K562 (cell line): ENCODE results near the gene WIPF2. TPM values are rescaled to one million over a fixed set of nuclear protein-coding genes. Genes with fewer than 3 reads are reported as not detected.

Experiments
- CCNT2 ChIP-seq: IDR thresholded peaks from 2 replicates; pipeline ENCODE4 v1.6.1; 2011; ENCODE audit warnings: borderline replicate concordance, low read depth, mild to moderate bottlenecking, moderate library complexity, mixed read lengths, low read length; ENCODE audit not compliant: insufficient read length; ENCODE audit errors: extremely low read depth
- CHAMP1 ChIP-seq: fragments of 450-650 bp; IDR thresholded peaks from 2 replicates; pipeline ENCODE4 v1.6.1; 2016; ENCODE audit warnings: mild to moderate bottlenecking
- CUX1 ChIP-seq: fragments of 200-800 bp; sonication (Bioruptor generic); IDR thresholded peaks from 2 replicates; pipeline ENCODE4 v1.6.1; 2016; ENCODE audit warnings: missing genetic modification characterization, missing compliant biosample characterization
- DNMT1 ChIP-seq: fragments of 450-650 bp; IDR thresholded peaks from 2 replicates; pipeline ENCODE4 v1.6.1; 2016; ENCODE audit warnings: antibody characterized with exemption, mild to moderate bottlenecking
- GTF2A2 ChIP-seq: IDR thresholded peaks from 2 replicates; pipeline ENCODE4 v1.6.1; 2016; ENCODE audit warnings: mild to moderate bottlenecking, missing genetic modification characterization, missing compliant biosample characterization
- HDAC6 ChIP-seq: IDR thresholded peaks from 2 replicates; pipeline ENCODE4 v1.6.1; 2012; ENCODE audit warnings: low read depth, mild to moderate bottlenecking, control low read depth, inconsistent platforms, low read length, moderate library complexity
- KAT7 ChIP-seq: sonication (generic); formaldehyde crosslinking; IDR thresholded peaks from 2 replicates; pipeline ENCODE4 v1.8.0; 2022; ENCODE audit warnings: missing genetic modification reagents, mild to moderate bottlenecking, borderline replicate concordance
- KLF1 ChIP-seq: fragments of 450-650 bp; IDR thresholded peaks from 2 replicates; pipeline ENCODE4 v1.6.1; 2016; ENCODE audit warnings: missing genetic modification characterization, missing compliant biosample characterization
- NR2C2 ChIP-seq, 2 experiments: fragments of 200-800 bp in 1 of 2; sonication (Bioruptor generic) in 1 of 2; sonication (generic) in 1 of 2; formaldehyde crosslinking in 1 of 2; IDR thresholded peaks; 2 replicates each; pipeline versions ENCODE4 v1.6.1 to v1.8.0; 2016 to 2022; ENCODE audit warnings: mild to moderate bottlenecking in 1 of 2, missing compliant biosample characterization in 1 of 2, missing genetic modification characterization in 1 of 2, missing genetic modification reagents in 1 of 2
- RB1 ChIP-seq: fragments of 450-650 bp; IDR thresholded peaks from 2 replicates; pipeline ENCODE4 v1.6.1; 2017; ENCODE audit warnings: low read depth, mild to moderate bottlenecking
- RFX1 ChIP-seq: fragments of 450-650 bp; IDR thresholded peaks from 2 replicates; pipeline ENCODE4 v1.6.1; 2016; ENCODE audit warnings: mild to moderate bottlenecking, moderate library complexity
- SIX5 ChIP-seq, 2 experiments: IDR thresholded peaks; 2 replicates each; pipeline ENCODE4 v1.6.1; 2011; ENCODE audit warnings: low read length in 2 of 2, borderline replicate concordance in 1 of 2, low read depth in 1 of 2, mild to moderate bottlenecking in 1 of 2, moderate library complexity in 1 of 2; ENCODE audit not compliant: insufficient read depth in 1 of 2
- SMARCB1 ChIP-seq: IDR thresholded peaks from 2 replicates; pipeline ENCODE4 v1.6.1; 2011; ENCODE audit warnings: improper control_type of control experiment, low read depth; ENCODE audit not compliant: insufficient read length
- ZBTB7A ChIP-seq: IDR thresholded peaks from 2 replicates; pipeline ENCODE4 v1.6.1; 2011; ENCODE audit warnings: low read depth, mild to moderate bottlenecking, low read length, moderate library complexity, borderline replicate concordance; ENCODE audit not compliant: control insufficient read depth
- ZNF133 ChIP-seq: fragments of 250-450 bp; sonication (Bioruptor Pico); IDR thresholded peaks from 2 replicates; pipeline ENCODE4 v1.4.0; 2020; ENCODE audit warnings: mild to moderate bottlenecking
- ZNF561 ChIP-seq: fragments of 450-650 bp; formaldehyde crosslinking; conservative IDR thresholded peaks from 2 replicates; pipeline ENCODE4 v1.4.0; 2020; ENCODE audit warnings: mild to moderate bottlenecking, moderate library complexity
- ZNF668 ChIP-seq: fragments of 250-450 bp; sonication (Bioruptor Pico); IDR thresholded peaks from 2 replicates; pipeline ENCODE4 v1.8.0; 2022; ENCODE audit warnings: mild to moderate bottlenecking, inconsistent platforms
- polyA plus RNA-seq, 8 experiments: library from polyadenylated mRNA; depleted of rRNA in 4 of 8; stranded (reverse) in 5 of 8; unstranded in 3 of 8; fragments of >200 nt; fragmentation: Nextera tagmentation in 2 of 8; fragmentation: Illumina TruSeq in 1 of 8; extraction: Ambion mirVana in 2 of 8; extraction: Trizol in 1 of 8; gene quantifications; 2 replicates each; pipeline versions ENCODE4 v1.2.1 to v1.2.3, GENCODE V29; 2011 to 2014; ENCODE audit warnings: inconsistent platforms in 1 of 8, missing spikeins in 1 of 8
- total RNA-seq, 7 experiments: library from RNA; depleted of rRNA in 6 of 7; stranded (reverse); fragments of >200 nt in 6 of 7; fragmentation: Illumina TruSeq in 2 of 7; extraction: Trizol in 2 of 7; gene quantifications; 2 replicates each; pipeline versions ENCODE4 v1.2.1 to v1.2.3, GENCODE V29; 2011 to 2021; ENCODE audit warnings: low replicate concordance in 1 of 7
- TF ChIP-seq, protein P1 (sequence below): fragments of 250-450 bp; sonication (Bioruptor Pico); IDR thresholded peaks from 2 replicates; pipeline ENCODE4 v1.5.0; 2020; ENCODE audit warnings: mild to moderate bottlenecking

Gene WIPF2
- total and polyA plus RNA-seq, 9 of the 15 experiments (the other 6 are each of a cell fraction or from before 2014, with no cell fraction given) = 3.6 to 15.0 (median 5.3) TPM

GRCh38 chr17:40177275-40177874 lies 41.7 kb upstream of the WIPF2 start, which contains the start of gene RAPGEFL1 (continued):
- TF ChIP-seq SIX5 (IDR thresholded peaks at IDR 0.05; ENCODE audit: borderline replicate concordance in 1 of 2, insufficient read depth in 1 of 2, low read depth in 1 of 2, low read length in 2 of 2) (no peak), GTF2A2 (tag) (no peak), RB1 (peak; percentile 51; the same call in 1 of the 2 replicates), DNMT1 (no peak), HDAC6 (no peak), SMARCB1 (no peak), KLF1 (no peak), CUX1 (no peak), ZNF133 (CRISPR knock-in tag) (no peak), CHAMP1 (no peak), ZNF668 (CRISPR knock-in tag) (no peak), CCNT2 (peak; percentile 30), RFX1 (no peak), ZNF561 (no peak), KAT7 (CRISPR knock-in tag) (0 out of 2 replicates have a peak, but pooled peaks have one; percentile 42), ZBTB7A (peak; percentile 34; the same call in 1 of the 2 replicates), NR2C2 (CRISPR knock-in tag; IDR thresholded peaks at IDR 0.05) (no peak), NR2C2 (tag; IDR thresholded peaks at IDR 0.05) (no peak)
- TF ChIP-seq, protein P1, sequence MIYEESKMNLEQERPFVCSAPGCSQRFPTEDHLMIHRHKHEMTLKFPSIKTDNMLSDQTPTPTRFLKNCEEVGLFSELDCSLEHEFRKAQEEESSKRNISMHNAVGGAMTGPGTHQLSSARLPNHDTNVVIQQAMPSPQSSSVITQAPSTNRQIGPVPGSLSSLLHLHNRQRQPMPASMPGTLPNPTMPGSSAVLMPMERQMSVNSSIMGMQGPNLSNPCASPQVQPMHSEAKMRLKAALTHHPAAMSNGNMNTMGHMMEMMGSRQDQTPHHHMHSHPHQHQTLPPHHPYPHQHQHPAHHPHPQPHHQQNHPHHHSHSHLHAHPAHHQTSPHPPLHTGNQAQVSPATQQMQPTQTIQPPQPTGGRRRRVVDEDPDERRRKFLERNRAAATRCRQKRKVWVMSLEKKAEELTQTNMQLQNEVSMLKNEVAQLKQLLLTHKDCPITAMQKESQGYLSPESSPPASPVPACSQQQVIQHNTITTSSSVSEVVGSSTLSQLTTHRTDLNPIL (CRISPR knock-in tag) = no peak
